Hepatocyte (in vitro differentiated cells): ENCODE measurements around the gene MRTFB. TPM values are rescaled to one million over a fixed set of nuclear protein-coding genes. Genes with fewer than 3 reads are reported as not detected.
A peak's percentile ranks its signal among the peaks of the same experiment; 100 is the strongest.

Experiments used
- DNase-seq: peaks from one replicate; pipeline ENCODE4 v3.0.0-alpha.2; 2016; ENCODE audit warnings: low spot score
- H2AFZ ChIP-seq: fragments of 200-600 bp; sonication (generic); 2 replicates; pipeline ENCODE4 v1.6.0; 2016; ENCODE audit warnings: antibody characterized with exemption, mild to moderate bottlenecking
- H3K27ac ChIP-seq: fragments of 200-600 bp; sonication (generic); 2 replicates; pipeline ENCODE4 v1.5.1; 2016; ENCODE audit warnings: mild to moderate bottlenecking
- H3K27me3 ChIP-seq: fragments of 200-600 bp; sonication (generic); 2 replicates; pipeline ENCODE4 v1.6.1; 2016
- H3K36me3 ChIP-seq: fragments of 200-600 bp; sonication (generic); replicated peaks from 2 replicates; pipeline ENCODE4 v1.5.1; 2016; ENCODE audit warnings: low read depth; ENCODE audit not compliant: insufficient read depth
- H3K4me1 ChIP-seq: fragments of 200-600 bp; sonication (generic); 2 replicates; pipeline ENCODE4 v1.5.1; 2016; ENCODE audit warnings: mild to moderate bottlenecking, moderate library complexity; ENCODE audit not compliant: insufficient read depth
- H3K4me2 ChIP-seq: fragments of 200-600 bp; sonication (generic); 2 replicates; pipeline ENCODE4 v1.6.0; 2016
- H3K4me3 ChIP-seq: fragments of 200-600 bp; sonication (generic); 2 replicates; pipeline ENCODE4 v1.5.1; 2016; ENCODE audit warnings: mild to moderate bottlenecking
- H3K79me2 ChIP-seq: fragments of 200-600 bp; sonication (generic); 2 replicates; pipeline ENCODE4 v1.6.0; 2017; ENCODE audit warnings: mild to moderate bottlenecking
- H3K9me2 ChIP-seq: fragments of 200-600 bp; sonication (generic); replicated peaks from 2 replicates; pipeline ENCODE4 v1.6.0; 2017; ENCODE audit warnings: mild to moderate bottlenecking; ENCODE audit not compliant: insufficient read depth
- H3K9me3 ChIP-seq: fragments of 200-600 bp; sonication (generic); 2 replicates; pipeline ENCODE4 v1.5.1; 2016; ENCODE audit warnings: low read depth, mild to moderate bottlenecking
- H4K20me1 ChIP-seq: fragments of 200-600 bp; sonication (generic); 2 replicates; pipeline ENCODE4 v1.6.0; 2016; ENCODE audit warnings: mild to moderate bottlenecking; ENCODE audit not compliant: insufficient read depth, poor library complexity, severe bottlenecking
- CTCF ChIP-seq: fragments of 200-600 bp; sonication (generic); IDR thresholded peaks from 2 replicates; pipeline ENCODE4 v1.5.1; 2016; ENCODE audit warnings: antibody characterized with exemption, mild to moderate bottlenecking; ENCODE audit not compliant: poor library complexity
- EZH2 ChIP-seq: fragments of 200-600 bp; sonication (generic); IDR thresholded peaks from 2 replicates; pipeline ENCODE4 v1.6.1; 2016; ENCODE audit warnings: antibody characterized with exemption, mild to moderate bottlenecking, borderline replicate concordance
- EZH2phosphoT487 ChIP-seq: fragments of 200-600 bp; sonication (generic); IDR thresholded peaks from one replicate; pipeline ENCODE4 v1.6.1; 2018; ENCODE audit warnings: antibody characterized with exemption, mild to moderate bottlenecking, low read depth, moderate library complexity; ENCODE audit not compliant: unreplicated experiment, severe bottlenecking
- WGBS: methylation state at CpG from one replicate; pipeline ENCODE4 v1.1.6; 2016; ENCODE audit warnings: low lambda C conversion rate; ENCODE audit errors: missing lambda C conversion rate; 5-methylcytosine and 5-hydroxymethylcytosine counted together
- polyA plus RNA-seq: library from polyadenylated mRNA; unstranded; fragments of >200 nt; fragmentation: Nextera tagmentation; extraction: Ambion mirVana; gene quantifications from 2 replicates; pipeline ENCODE4 v1.2.1, GENCODE V29; 2016
- total RNA-seq: library from RNA; depleted of rRNA; stranded (reverse); fragments of >200 nt; gene quantifications from 2 replicates; pipeline ENCODE4 v1.2.3, GENCODE V29; 2014

The MRTFB gene
- total and polyA plus RNA-seq, 2 experiments from 2014 or later, result 10.9 to 27.9 TPM

GRCh38 chr16:14202095-14202494 is 131.0 kb downstream of the MRTFB start:
- H3K27ac ChIP-seq, result peak overlapping the region; percentile 13
- no peaks in the 10 kb centered on the region for H4K20me1 ChIP-seq
- WGBS, result 91% methylated on average over 3 of the region's 3 CpGs

GRCh38 chr16:14202697-14203096 is 131.6 kb downstream of the MRTFB start:
- H3K4me1 ChIP-seq, result peaks cover 7% of the 10 kb centered on the region
- no peak overlapping the region for H2AFZ ChIP-seq
- DNase-seq, result peak; percentile 31
- H3K79me2 ChIP-seq, result peaks cover 19% of the 10 kb centered on the region
- no peaks in the 10 kb centered on the region for H3K9me2 ChIP-seq
- no peaks in the 10 kb centered on the region for H3K9me3 ChIP-seq
- TF ChIP-seq EZH2 (no peak), CTCF (no peak), EZH2phosphoT487 (no peak)
- no peak overlapping the region for H3K4me3 ChIP-seq
- H3K4me2 ChIP-seq, result no peak overlapping the region
- H3K36me3 ChIP-seq, result no peaks in the 10 kb centered on the region
- H3K27ac ChIP-seq, result peak overlapping the region; percentile 13
- no peaks in the 10 kb centered on the region for H3K27me3 ChIP-seq
- no peaks in the 10 kb centered on the region for H4K20me1 ChIP-seq

More at GRCh38 chr16:14202095-14202494, 131.0 kb downstream of the MRTFB start:
- H3K36me3 ChIP-seq, result no peaks in the 10 kb centered on the region
- peaks cover 7% of the 10 kb centered on the region for H3K4me1 ChIP-seq
- no peaks in the 10 kb centered on the region for H3K27me3 ChIP-seq
- no peaks in the 10 kb centered on the region for H3K9me2 ChIP-seq
- no peak overlapping the region for H2AFZ ChIP-seq
- TF ChIP-seq CTCF (no peak), EZH2 (no peak), EZH2phosphoT487 (no peak)
- no peaks in the 10 kb centered on the region for H3K9me3 ChIP-seq
- peaks cover 25% of the 10 kb centered on the region for H3K79me2 ChIP-seq
- DNase-seq, result no peak
- H3K4me3 ChIP-seq, result no peak overlapping the region
- peak overlapping the region; percentile 35 for H3K4me2 ChIP-seq

GRCh38 chr16:14203166-14203565 is 132.0 kb downstream of the MRTFB start:
- Histone ChIP-seq H3K27ac (peak overlapping the region; percentile 13), H3K4me2 (no peak overlapping the region), H2AFZ (no peak overlapping the region), H3K4me1 (peaks cover 7% of the 10 kb centered on the region), H3K9me2 (no peaks in the 10 kb centered on the region), H3K79me2 (peaks cover 17% of the 10 kb centered on the region), H3K36me3 (no peaks in the 10 kb centered on the region), H3K4me3 (no peak overlapping the region), H4K20me1 (no peaks in the 10 kb centered on the region), H3K9me3 (no peaks in the 10 kb centered on the region), H3K27me3 (no peaks in the 10 kb centered on the region)
- DNase-seq, result no peak
- 91% methylated on average over 2 of the region's 2 CpGs for WGBS
- no peak for TF ChIP-seq CTCF
- TF ChIP-seq EZH2phosphoT487, result no peak
- no peak for TF ChIP-seq EZH2

- H2AFZ ChIP-seq, result no peak overlapping the region
- H3K9me2 ChIP-seq, result no peaks in the 10 kb centered on the region
- 81% methylated on average over 3 of the region's 3 CpGs for WGBS
- no peaks in the 10 kb centered on the region for H4K20me1 ChIP-seq
- H3K27me3 ChIP-seq, result no peaks in the 10 kb centered on the region
- peaks cover 8% of the 10 kb centered on the region for H3K79me2 ChIP-seq
- peaks cover 7% of the 10 kb centered on the region for H3K4me1 ChIP-seq
- TF ChIP-seq CTCF (no peak), EZH2 (no peak), EZH2phosphoT487 (no peak)
- H3K27ac ChIP-seq, result no peak overlapping the region
- no peak overlapping the region for H3K4me3 ChIP-seq
- no peak for DNase-seq
- H3K36me3 ChIP-seq, result no peaks in the 10 kb centered on the region
- no peaks in the 10 kb centered on the region for H3K9me3 ChIP-seq
- no peak overlapping the region for H3K4me2 ChIP-seq
Observed at GRCh38 chr16:14205666-14206065, 134.5 kb downstream of the MRTFB start.
